ENCODE measurements around the gene TYSND1. TPM values are rescaled to one million over a fixed set of nuclear protein-coding genes. Genes with fewer than 3 reads are reported as not detected.

TYSND1 gene
- total and polyA plus RNA-seq, 2 of the 13 experiments (the other 11 are each of a cell fraction or from before 2014, with no cell fraction given): 3.3 to 8.9 TPM

GRCh38 chr10:70115948-70116682, 30.4 kb downstream of the TYSND1 start (continued):
- TF ChIP-seq MYPOP (CRISPR knock-in tag; IDR thresholded peaks at IDR 0.05): 0 out of 2 replicates have a peak, but pooled peaks have one; percentile 26
- TF ChIP-seq GTF2F1 (IDR thresholded peaks at IDR 0.05; ENCODE audit: low read length): no peak
- TF ChIP-seq XRCC5 (optimal IDR thresholded peaks at IDR 0.05; ENCODE audit: low read length): peak; percentile 54
- no peak for TF ChIP-seq AFF4 (CRISPR knock-in tag; IDR thresholded peaks at IDR 0.05)
- no peak for TF ChIP-seq HOMEZ (CRISPR knock-in tag; IDR thresholded peaks at IDR 0.05; ENCODE audit: low read depth)
- 0 out of 2 replicates have a peak, but pooled peaks have one; percentile 31 for TF ChIP-seq ZNF619 (CRISPR knock-in tag; IDR thresholded peaks at IDR 0.05)
- TF ChIP-seq STAG1 (CRISPR knock-in tag; IDR thresholded peaks at IDR 0.05): peak; percentile 67
- TF ChIP-seq BCL6 (CRISPR knock-in tag; IDR thresholded peaks at IDR 0.05): no peak
- TF ChIP-seq SOX5 (CRISPR knock-in tag; IDR thresholded peaks at IDR 0.05; ENCODE audit: borderline replicate concordance): no peak
- TF ChIP-seq ZNF687 (CRISPR knock-in tag; IDR thresholded peaks at IDR 0.05): peak; percentile 64
- TF ChIP-seq ZNF740 (CRISPR knock-in tag; IDR thresholded peaks at IDR 0.05): no peak
- TF ChIP-seq RAD21 (CRISPR knock-in tag; IDR thresholded peaks at IDR 0.05): peak; percentile 23; the same call in 1 of the 2 replicates
- no peak for TF ChIP-seq ZBTB2 (CRISPR knock-in tag; IDR thresholded peaks at IDR 0.05; ENCODE audit: low read depth)
- TF ChIP-seq NFKB2 (CRISPR knock-in tag; IDR thresholded peaks at IDR 0.05; ENCODE audit: borderline replicate concordance): peak; percentile 32; the same call in 1 of the 2 replicates

Data from HepG2 (cell line).